Effector CD8-positive, alpha-beta T cell (primary cell): ENCODE measurements around the gene SLC6A7.

Experiments used
- DNase-seq: peaks from one replicate; lab custom pipeline; 2025; lab: John Stamatoyannopoulos, UW

Gene SLC6A7

DNA sequence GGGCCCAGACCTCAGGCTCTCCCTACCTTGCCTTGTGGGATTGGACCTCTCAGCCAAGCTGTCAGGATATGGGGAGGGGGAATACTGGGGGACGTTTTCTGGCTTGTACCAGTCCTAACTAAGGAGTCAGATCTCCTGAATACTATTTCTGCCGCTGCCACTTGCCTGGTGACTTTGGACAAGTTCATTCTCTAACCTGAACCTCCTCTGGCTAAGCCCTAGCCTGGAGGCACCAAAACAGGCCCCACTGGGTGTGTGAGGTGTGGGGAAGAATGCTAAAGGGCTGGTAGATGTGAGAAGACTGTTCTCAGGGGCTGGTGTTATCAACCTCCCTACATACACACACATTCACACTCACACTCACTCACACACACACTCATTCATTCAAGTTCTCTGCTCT, 1.1 kb downstream of the SLC6A7 start:
- no peak for DNase-seq

DNA sequence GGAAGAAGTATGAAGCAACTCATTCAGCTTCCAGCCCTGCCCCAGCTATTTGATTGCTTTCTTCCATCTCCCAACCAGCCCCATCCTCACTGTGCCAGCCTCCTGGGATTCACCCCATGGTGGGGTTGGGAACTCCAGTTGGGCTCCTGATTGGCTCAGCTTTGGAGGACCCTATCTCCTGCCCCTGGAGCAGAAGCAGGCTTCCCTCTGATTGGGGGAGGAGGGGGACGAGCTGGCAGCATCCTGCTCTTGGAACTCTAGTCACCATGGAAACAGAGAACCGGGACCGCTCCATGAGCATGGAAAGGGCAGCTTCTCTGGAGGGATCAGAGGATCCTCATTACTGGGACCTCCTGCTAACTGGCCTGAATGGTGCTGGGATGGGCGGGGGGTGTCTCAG, 2.6 kb downstream of the SLC6A7 start:
- DNase-seq, result no peak

DNA sequence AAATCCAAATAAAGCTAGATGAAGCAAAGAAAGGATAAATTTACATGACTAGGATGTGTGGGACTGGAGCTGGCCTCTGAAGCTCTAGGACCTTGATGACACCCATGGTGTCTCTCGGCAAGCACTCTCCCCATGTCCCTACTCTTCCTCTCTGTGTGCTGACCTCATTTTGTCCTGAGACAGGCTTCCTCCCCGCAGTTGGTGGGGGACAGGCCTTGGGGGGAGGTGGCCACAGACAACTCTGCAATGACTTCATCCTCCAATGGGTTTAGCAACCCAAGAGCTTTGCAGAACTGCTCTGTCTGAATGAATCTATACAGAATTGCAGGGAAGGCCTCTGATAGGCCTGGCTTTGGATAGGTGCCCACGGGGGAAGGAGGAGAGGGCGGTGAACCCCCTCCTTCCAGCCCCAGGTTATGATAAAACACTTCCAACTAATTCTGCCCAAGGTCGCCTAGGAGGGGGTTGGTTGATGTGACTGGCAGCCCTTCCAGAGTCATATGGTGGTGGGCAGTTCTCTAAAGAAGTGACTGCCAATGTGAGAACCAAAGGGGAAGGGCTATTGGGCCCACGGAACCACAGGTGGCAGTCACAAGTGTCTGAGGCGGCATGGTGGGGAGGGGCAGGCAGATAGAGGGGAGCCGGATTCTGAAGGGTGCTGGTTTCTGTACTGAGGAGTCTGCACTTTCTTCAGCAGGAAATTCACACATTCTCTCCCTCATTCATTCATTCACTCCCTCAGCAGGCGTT, 6.0 kb downstream of the SLC6A7 start:
- no peak for DNase-seq

GRCh38 chr5:150196514-150196913, 6.7 kb downstream of the SLC6A7 start:
- no peak for DNase-seq

GRCh38 chr5:150196986-150197385, 7.1 kb downstream of the SLC6A7 start:
- no peak for DNase-seq

DNA sequence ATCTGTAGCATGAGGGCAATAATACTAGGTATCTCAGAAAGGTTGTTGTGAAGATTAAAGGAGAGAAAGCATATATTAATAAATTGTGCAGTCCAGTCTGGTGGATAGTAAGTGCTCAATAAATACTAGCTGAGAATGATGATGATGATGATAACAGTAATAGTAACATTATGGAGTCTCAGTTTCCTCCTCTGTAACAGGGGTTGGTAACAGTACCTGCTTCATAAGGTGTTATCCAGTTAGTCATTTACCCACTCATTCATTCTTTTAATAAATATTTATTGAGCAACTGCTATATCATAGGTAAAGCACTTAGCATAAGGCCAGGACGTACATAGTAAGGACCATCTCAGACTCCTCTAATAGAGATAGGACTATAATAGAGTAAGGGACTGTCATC, 7.6 kb downstream of the SLC6A7 start:
- DNase-seq, result no peak

DNA sequence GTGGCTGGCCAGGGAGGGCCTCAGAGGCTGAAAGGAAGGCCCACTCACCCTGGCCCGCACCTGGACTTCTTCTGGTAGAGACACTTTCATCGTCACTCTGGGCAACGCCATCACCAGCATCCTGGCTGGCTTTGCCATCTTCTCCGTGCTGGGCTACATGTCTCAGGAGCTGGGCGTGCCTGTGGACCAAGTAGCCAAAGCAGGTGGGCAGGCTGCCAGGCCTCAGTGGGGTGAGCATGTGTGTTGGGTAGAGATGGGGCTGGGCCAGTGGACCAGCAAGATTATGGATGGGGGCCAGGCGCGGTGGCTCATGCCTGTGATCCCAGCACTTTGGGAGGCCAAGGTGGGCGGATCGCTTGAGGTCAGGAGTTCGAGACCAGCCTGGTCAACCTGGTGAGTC, 12.6 kb downstream of the SLC6A7 start:
- DNase-seq, result no peak

- DNase-seq, result no peak
Measured at GRCh38 chr5:150203832-150204589, 14.1 kb downstream of the SLC6A7 start.

GRCh38 chr5:150204590-150204960, 14.7 kb downstream of the SLC6A7 start:
- DNase-seq, result no peak

GRCh38 chr5:150206098-150206778, 16.4 kb downstream of the SLC6A7 start:
- no peak for DNase-seq

GRCh38 chr5:150206779-150207115, 16.9 kb downstream of the SLC6A7 start:
- no peak for DNase-seq

DNA sequence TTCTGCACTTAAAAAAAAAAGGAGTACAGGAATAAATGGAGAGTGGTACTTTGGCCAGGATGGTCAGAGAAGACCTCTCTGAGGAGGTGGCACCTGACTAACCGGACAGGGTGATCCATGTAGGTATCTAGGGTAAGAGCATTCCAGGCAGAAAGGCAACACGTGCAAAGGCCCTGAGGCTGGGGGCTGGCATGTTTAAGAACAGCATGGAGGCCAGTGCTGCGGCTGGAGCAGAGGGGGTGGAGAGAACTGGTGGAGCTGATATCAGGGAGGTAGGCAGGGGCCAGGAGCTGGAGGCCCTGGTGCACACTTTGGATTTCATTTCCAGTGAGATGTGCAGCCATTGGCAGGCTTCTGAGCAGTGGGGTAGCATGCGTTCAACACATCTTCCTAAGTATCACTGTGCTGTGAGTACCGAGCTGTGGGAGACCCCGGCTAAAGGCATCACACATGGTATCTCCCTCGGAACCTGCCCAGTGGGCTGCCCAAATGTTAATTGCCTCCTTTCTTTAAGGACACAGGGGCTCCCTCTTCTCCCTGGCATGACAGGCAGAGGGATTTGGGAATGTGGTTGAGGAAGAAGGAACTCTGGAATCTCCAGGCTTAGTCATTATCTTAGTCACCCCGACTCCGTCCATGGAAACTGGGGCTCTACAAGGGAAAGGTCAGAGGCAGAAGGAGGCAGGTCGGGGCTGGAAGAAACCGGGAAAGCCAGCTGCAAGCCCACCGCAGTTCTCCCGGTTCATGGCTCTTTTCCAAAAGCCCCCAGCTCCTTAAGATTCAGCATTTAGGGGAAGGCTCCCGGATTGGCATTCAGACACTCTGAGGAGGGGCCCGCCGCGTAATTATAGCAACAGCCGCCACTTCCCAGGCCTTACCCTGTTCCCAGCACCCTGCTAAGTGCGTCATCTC, 18.6 kb downstream of the SLC6A7 start:
- no peak for DNase-seq

GRCh38 chr5:150209099-150209635, 19.3 kb downstream of the SLC6A7 start:
- DNase-seq, result peak; percentile 21

GRCh38 chr5:150210644-150211043, 20.8 kb downstream of the SLC6A7 start:
- no peak for DNase-seq

GRCh38 chr5:150211156-150212030, 21.5 kb downstream of the SLC6A7 start:
- no peak for DNase-seq

DNA sequence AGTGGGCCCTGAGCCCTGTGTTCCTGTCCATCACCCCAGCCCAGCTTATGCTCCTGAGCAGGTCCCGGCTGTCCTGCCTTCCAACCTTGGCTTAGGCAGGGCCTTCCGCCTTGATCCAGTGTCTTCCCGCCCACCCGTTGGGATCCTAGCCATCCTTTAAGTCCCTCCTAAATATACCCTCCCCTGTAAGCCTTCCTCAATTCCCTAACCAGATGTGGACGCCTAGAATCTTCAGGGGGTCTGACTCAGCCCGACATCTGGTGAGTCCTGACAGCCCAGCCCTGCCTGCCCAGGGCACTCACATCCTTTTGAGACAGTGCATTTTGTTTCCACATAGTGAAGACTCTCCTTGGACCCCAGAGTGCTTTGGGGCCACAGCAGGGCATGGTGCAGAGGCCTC, 23.7 kb downstream of the SLC6A7 start:
- no peak for DNase-seq

GRCh38 chr5:150214289-150214688, 24.4 kb downstream of the SLC6A7 start:
- DNase-seq, result no peak

DNA sequence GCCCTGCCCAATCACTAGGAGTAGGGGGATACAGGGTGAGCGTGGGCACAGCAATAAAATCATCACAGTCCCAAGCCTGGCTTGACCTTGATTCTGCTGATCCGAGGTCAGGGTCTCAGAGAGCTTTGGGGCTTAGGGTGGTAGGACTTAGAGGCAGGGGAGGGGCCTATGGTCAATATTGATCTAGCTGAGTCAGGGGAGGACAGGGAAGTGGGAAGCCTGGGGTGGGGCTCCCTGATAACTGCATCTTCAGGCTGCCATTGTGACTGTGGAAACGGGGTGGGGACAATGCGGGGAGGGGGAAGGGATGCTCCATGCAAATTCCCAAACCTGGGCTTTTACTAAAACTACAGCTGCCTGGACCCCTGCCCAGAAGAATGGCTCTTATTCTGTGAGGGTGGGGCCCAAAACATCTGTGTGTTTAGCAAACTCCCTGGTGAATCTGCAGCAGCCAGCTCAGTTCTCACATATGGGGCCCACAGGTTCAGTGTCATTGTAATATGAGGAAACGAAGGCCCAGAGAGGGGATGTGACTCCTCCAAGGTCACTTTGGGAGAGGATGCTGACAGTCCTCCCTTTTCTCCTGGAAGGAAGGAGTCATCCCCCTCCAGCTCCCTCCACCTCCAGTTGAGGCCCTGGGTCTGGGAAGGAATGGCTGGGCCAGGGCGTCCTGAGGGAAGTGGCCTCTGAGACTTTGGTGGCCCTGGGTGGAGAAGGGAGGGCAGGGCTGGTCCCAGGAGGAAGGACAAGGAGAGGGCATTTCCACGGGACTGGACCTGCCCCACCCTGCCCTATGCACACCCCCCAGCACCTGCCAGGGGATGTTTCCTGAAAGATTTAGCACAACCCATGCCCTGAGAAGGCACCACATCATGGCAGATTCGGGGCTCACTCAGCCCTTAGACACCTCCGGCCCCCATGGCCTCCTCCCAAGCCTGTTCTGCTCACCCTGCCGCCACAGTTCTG, 26.4 kb downstream of the SLC6A7 start:
- DNase-seq, result no peak

DNA sequence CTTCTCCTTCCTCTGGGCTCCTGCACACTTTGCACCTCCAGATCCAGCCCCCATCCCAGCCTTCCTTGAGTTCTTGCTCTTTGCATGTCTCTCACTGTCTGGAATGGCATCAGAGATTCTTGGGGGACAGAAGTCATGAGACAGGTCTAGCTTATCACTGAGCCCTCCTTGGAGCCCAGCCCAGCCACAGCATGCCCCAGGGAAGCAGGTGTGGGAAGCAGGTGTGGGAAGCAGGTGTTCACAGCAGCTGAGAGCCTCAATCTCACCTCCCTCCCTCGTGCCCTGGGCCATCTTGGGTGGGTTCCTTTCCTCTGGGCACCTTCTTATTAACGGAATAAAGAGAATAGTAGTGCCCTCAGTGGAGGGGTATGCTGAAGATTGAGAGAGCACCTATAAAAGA, 27.2 kb downstream of the SLC6A7 start:
- DNase-seq, result no peak
